ENCODE results near the gene C3AR1.
A peak's percentile ranks its signal among the peaks of the same experiment; 100 is the strongest.
"Not testable (repeated sequence)": the region's sequence is repeated elsewhere in the genome, so short reads cannot be mapped to it uniquely, and the experiment has no call there.

The C3AR1 gene

DNA sequence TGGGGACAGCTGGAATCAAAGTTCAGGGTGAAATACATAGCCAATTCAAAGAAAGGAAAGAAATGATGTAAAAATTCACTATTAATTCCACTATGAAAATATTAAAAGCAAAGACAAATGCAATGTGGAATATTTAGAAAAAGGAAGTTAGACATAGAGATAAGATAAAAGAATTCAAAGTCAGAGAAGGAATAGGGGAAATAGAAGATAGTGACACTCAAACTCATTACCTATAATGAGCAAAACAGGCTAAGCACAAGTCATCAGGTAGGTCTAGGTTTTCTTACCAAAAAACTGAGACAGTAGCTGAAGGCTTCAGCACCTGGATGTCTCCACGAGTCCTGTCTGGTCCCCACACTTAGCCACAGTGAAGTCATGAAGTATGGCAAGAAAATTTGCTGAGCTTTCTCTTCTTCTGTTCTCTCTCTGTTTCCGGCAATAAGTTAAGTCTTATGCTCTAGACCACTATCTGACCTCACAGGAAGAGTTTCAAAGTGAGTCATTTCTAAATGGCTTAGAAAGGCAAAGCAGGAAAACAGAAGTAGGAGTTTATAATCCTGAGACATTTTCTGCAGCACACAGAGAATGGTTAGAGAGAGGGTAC, at the start of gene C3AR1:
C3AR1 (minus strand) TSS at position 369 of the 604 bp plus-strand sequence. CDS start 6,174 bp downstream, outside the sequence.
- TF ChIP-seq, protein P1, sequence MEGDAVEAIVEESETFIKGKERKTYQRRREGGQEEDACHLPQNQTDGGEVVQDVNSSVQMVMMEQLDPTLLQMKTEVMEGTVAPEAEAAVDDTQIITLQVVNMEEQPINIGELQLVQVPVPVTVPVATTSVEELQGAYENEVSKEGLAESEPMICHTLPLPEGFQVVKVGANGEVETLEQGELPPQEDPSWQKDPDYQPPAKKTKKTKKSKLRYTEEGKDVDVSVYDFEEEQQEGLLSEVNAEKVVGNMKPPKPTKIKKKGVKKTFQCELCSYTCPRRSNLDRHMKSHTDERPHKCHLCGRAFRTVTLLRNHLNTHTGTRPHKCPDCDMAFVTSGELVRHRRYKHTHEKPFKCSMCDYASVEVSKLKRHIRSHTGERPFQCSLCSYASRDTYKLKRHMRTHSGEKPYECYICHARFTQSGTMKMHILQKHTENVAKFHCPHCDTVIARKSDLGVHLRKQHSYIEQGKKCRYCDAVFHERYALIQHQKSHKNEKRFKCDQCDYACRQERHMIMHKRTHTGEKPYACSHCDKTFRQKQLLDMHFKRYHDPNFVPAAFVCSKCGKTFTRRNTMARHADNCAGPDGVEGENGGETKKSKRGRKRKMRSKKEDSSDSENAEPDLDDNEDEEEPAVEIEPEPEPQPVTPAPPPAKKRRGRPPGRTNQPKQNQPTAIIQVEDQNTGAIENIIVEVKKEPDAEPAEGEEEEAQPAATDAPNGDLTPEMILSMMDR (conservative IDR thresholded peaks at IDR 0.05; ENCODE audit: low read depth, low read length): no peak
- H3K4me3 ChIP-seq (ENCODE audit: low read depth, low read length): peak within 1 kb of the TSS; percentile 31
- DNase-seq (ENCODE audit: low read depth): peak; percentile 85

DNA sequence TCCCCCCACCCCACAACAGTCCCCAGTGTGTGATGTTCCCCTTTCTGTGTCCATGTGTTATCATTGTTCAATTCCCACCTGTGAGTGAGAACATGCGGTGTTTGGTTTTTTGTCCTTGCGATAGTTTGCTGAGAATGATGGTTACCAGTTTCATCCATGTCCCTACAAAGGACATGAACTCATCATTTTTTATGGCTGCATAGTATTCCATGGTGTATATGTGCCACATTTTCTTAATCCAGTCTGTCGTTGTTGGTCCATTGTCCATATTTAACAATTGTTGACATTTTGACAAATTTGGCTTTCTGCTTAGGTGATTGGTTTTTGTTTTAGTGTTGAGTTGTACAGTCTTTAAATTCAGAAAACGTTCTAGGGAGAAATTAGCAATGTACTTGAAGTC, 47.0 kb upstream of the C3AR1 start:
- not testable (repeated sequence) for H3K4me3 ChIP-seq (ENCODE audit: low read depth, low read length); DNase-seq (ENCODE audit: low read depth)

DNA sequence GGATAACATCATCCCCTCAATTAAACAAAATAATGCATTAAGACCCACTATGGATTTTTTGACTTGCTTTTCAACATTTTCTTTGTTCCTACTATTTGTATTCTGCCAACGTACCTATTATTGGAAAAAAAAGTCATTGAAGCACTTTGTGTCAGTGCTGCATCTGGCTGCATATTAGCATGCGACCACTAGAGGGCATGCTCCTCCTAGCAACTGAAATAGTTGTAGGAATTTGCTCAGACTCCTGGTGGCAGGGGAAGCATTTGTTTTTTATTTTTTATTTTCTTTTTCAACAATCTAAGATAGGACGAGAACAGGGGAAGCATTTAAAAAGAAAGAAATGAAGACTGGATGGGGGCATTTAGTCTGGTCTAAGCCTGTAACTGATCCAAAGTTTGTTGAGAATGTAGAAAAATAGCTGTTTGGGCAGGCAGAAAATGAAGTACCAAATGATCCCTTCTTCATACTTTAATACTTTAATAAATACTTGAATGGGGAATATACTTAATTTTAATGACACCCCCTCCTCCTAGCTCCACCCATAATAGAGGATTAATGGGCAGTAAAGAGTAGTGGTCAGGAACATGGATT, 42.7 kb upstream of the C3AR1 start:
- H3K4me3 ChIP-seq (ENCODE audit: low read depth, low read length): peak overlapping the region; percentile 17
- DNase-seq (ENCODE audit: low read depth): peak; percentile 90
- TF ChIP-seq, protein P1 (conservative IDR thresholded peaks at IDR 0.05; ENCODE audit: low read depth, low read length): peak; percentile 98

DNA sequence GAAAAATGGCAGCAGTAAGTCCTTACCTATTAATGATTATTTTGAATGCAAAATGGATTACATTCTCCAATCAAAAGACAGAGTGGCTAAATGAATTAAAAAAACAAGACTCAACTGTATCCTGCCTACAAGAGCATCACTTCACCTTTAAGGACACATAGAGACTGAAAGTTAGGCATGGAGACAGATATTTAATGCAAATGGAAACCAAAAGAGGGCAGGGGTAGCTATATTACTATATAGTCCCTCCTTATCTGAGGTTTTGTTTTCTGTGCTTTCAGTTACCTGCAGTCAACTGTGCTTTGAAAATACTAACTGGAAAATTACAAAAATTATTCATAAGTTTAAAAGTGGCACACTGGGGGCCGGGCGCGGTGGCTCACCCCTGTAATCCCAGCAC, 33.1 kb upstream of the C3AR1 start:
- no peak overlapping the region for H3K4me3 ChIP-seq (ENCODE audit: low read depth, low read length)
- TF ChIP-seq, protein P1 (conservative IDR thresholded peaks at IDR 0.05; ENCODE audit: low read depth, low read length): no peak
- DNase-seq (ENCODE audit: low read depth): no peak

DNA sequence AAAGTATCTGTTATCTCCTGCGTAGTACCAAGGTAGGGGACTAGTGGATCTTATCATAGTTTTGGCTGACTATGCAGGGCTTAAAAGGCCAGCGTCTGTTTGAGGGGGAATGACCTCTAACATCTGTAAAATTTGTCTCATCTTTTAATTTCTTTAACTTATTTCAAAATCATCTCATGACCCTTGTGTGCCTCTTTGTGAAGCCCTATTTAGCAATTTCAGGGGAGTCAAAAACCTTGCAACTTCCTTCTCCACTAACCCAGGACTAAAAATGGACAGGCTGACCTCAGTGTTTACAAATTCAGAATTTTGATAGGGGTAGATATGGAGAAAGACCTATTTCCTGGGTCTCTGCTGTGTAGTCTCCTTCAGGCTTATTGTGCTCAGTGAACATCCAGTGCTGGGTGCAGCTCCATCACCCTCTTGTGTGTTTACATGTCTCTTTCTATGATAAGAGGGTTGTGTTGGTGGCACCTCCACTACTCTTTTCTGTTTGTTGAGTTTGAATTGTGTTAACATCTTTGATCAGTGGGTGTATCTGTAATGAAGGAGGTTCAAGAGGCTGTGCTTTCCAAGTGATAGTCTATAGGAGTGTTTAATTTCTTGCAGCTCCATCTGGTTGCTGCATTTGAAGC, 30.2 kb upstream of the C3AR1 start:
- TF ChIP-seq, protein P1 (conservative IDR thresholded peaks at IDR 0.05; ENCODE audit: low read depth, low read length): no peak

DNA sequence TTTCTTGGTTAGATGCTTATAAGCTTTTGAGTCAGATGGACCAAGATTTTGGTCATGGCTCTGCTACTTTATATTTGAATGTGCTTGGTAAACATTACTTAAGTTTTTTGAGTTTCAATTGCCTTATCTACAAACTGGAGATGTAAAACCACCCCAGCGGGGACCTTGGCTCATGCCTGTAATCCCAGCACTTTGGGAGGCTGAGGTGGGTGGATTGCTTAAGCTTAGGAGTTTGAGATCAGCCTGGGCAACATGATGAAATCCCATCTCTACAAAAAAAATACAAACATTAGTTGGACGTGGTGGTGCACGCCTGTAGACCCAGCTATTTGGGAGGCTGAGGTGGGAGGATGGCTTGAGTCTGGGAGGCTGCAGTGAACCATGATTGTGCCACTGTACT, 27.1 kb upstream of the C3AR1 start:
- TF ChIP-seq, protein P1 (conservative IDR thresholded peaks at IDR 0.05; ENCODE audit: low read depth, low read length): no peak
- no peak for DNase-seq (ENCODE audit: low read depth)
- no peak overlapping the region for H3K4me3 ChIP-seq (ENCODE audit: low read depth, low read length)

More for the DNA sequence above, 30.2 kb upstream of the C3AR1 start:
- no peak overlapping the region for H3K4me3 ChIP-seq (ENCODE audit: low read depth, low read length)
- no peak for DNase-seq (ENCODE audit: low read depth)

DNA sequence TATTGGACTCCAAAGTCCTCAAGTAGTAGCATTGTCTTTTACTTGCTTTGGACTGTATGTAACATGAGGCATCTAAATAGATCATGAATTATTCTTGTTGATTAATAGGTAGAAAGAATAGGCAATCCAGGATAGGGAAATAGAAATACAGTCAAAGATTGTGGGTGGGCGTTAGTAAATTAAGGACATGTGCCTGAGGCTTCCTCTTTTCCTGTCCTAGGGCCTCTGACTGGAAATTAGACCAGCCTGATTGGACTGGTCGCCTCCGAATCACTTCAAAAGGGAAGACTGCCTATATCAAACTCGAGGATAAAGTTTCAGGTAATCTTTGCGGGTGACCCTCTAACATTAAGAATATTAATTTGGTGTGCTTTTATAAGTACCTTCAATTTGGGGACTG, 23.6 kb upstream of the C3AR1 start:
- no peak for DNase-seq (ENCODE audit: low read depth)
- TF ChIP-seq, protein P1 (conservative IDR thresholded peaks at IDR 0.05; ENCODE audit: low read depth, low read length): no peak
- H3K4me3 ChIP-seq (ENCODE audit: low read depth, low read length): no peak overlapping the region

DNA sequence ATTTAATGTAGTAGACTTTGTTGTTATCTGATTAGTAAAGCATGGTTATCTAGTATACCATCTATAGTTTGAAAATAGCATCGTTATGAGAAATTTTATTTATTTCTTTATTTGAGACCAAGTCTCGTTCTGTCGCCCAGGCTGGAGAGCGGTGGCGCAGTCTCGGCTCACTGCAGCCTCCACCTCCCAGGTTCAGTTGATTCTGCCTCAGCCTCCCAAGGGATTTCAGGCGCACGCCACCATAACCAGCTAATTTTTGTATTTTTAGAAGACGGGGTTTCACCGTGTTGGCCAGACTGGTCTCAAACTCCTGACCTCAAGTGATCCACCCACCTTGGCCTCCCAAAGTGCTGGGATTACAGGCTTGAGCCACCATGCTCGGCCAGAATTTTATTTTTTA, 23.1 kb upstream of the C3AR1 start:
- not testable (repeated sequence) for H3K4me3 ChIP-seq (ENCODE audit: low read depth, low read length); DNase-seq (ENCODE audit: low read depth)

Data from choroid plexus epithelial cell (primary cell).